HG03558 (cell line): ENCODE results near the gene GLE1.
"Not testable (repeated sequence)": the region's sequence is repeated elsewhere in the genome, so short reads cannot be mapped to it uniquely, and the experiment has no call there.

ENCODE experiments used
- ATAC-seq: cut with Tn5 transposase; IDR thresholded peaks from one replicate; pipeline ENCODE4 v1.9.1; 2021; ENCODE audit warnings: moderate number of reproducible peaks; ENCODE audit not compliant: unreplicated experiment; ENCODE audit errors: extremely low read depth

GLE1 gene

GRCh38 chr9:128586934-128587333 lies 82.4 kb downstream of the GLE1 start:
- not testable (repeated sequence) for ATAC-seq

- no peak for ATAC-seq
These were observed 82.9 kb downstream of the GLE1 start for GRCh38 chr9:128587453-128587852.

- no peak for ATAC-seq
These were observed 84.2 kb downstream of the GLE1 start for GRCh38 chr9:128588581-128589233.
